GM12891 (cell line): Measurements from ENCODE around the gene GID4.

Source experiments
- DNase-seq: peaks from one replicate; pipeline ENCODE4 v3.0.0; 2011; ENCODE audit warnings: low spot score; ENCODE audit not compliant: insufficient read length
- FAIRE-seq: peaks from 2 replicates; lab custom pipeline; 2011; peaks lifted over from hg19 to GRCh38; lab: Jason Lieb, UNC
- PAX5 ChIP-seq: IDR thresholded peaks from 2 replicates; pipeline ENCODE4 v1.6.1; 2011; ENCODE audit warnings: low read length, moderate library complexity, mild to moderate bottlenecking; ENCODE audit not compliant: insufficient read depth, severe bottlenecking
- POLR2A ChIP-seq: IDR thresholded peaks from 2 replicates; pipeline ENCODE4 v1.6.1; 2011; ENCODE audit warnings: low read depth, low read length, control low read depth
- POLR2AphosphoS5 ChIP-seq: IDR thresholded peaks from 2 replicates; pipeline ENCODE4 v1.6.1; 2011; ENCODE audit warnings: low read depth, low read length, control low read depth
- POU2F2 ChIP-seq: IDR thresholded peaks from 2 replicates; pipeline ENCODE4 v1.6.1; 2011; ENCODE audit warnings: low read depth, mild to moderate bottlenecking, control low read depth, low read length, moderate library complexity
- SPI1 ChIP-seq: IDR thresholded peaks from 2 replicates; pipeline ENCODE4 v1.6.1; 2011; ENCODE audit warnings: low read depth, low read length, control low read depth
- TAF1 ChIP-seq: IDR thresholded peaks from 2 replicates; pipeline ENCODE4 v1.6.1; 2011; ENCODE audit warnings: low read depth, low read length, control low read depth

The GID4 gene

GRCh38 chr17:18065546-18065945 lies 26.3 kb downstream of the GID4 start:
- FAIRE-seq (no peak), DNase-seq (no peak)
- TF ChIP-seq SPI1, result no peak
- no peak for TF ChIP-seq PAX5
- TF ChIP-seq POLR2A, result no peak
- TF ChIP-seq POU2F2, result no peak
- TF ChIP-seq POLR2AphosphoS5, result no peak
- no peak for TF ChIP-seq TAF1

- DNase-seq (no peak), FAIRE-seq (no peak)
Measured at GRCh38 chr17:18066866-18067265, 27.7 kb downstream of the GID4 start.

GRCh38 chr17:18069101-18069500 lies 29.9 kb downstream of the GID4 start:
- TF ChIP-seq POLR2A (no peak), PAX5 (no peak), POU2F2 (no peak), POLR2AphosphoS5 (no peak), TAF1 (no peak), SPI1 (no peak)
- DNase-seq (no peak), FAIRE-seq (no peak)

More at GRCh38 chr17:18066866-18067265, 27.7 kb downstream of the GID4 start:
- TF ChIP-seq SPI1 (no peak), TAF1 (no peak), POLR2AphosphoS5 (no peak), POLR2A (no peak)

GRCh38 chr17:18070861-18071340 lies 31.7 kb downstream of the GID4 start:
- no peak for DNase-seq
- TF ChIP-seq POLR2AphosphoS5 (no peak), POU2F2 (no peak), POLR2A (no peak), SPI1 (0 out of 2 replicates have a peak, but pooled peaks have one; percentile 17), TAF1 (no peak)
- FAIRE-seq, result no peak

- no peak for DNase-seq
- FAIRE-seq, result no peak
- TF ChIP-seq POU2F2 (no peak), SPI1 (no peak), TAF1 (no peak), PAX5 (no peak), POLR2A (no peak), POLR2AphosphoS5 (no peak)
Measured at GRCh38 chr17:18071751-18072150, 32.5 kb downstream of the GID4 start.

GRCh38 chr17:18074566-18075272 lies 35.5 kb downstream of the GID4 start:
- DNase-seq (no peak), FAIRE-seq (no peak)
- TF ChIP-seq PAX5 (no peak), TAF1 (no peak), POLR2A (no peak), POU2F2 (no peak), POLR2AphosphoS5 (no peak), SPI1 (no peak)

GRCh38 chr17:18076936-18077335 lies 37.7 kb downstream of the GID4 start:
- FAIRE-seq (no peak), DNase-seq (no peak)
- TF ChIP-seq TAF1 (no peak), PAX5 (no peak), SPI1 (no peak), POLR2AphosphoS5 (no peak)

- DNase-seq (no peak), FAIRE-seq (no peak)
- TF ChIP-seq POLR2AphosphoS5, result no peak
- no peak for TF ChIP-seq PAX5
- no peak for TF ChIP-seq POLR2A
- TF ChIP-seq POU2F2, result no peak
- no peak for TF ChIP-seq SPI1
- TF ChIP-seq TAF1, result no peak
Measured at GRCh38 chr17:18079543-18079942, 40.3 kb downstream of the GID4 start.

GRCh38 chr17:18084256-18084655 lies 45.0 kb downstream of the GID4 start:
- no peak for TF ChIP-seq SPI1
- TF ChIP-seq TAF1, result no peak
- no peak for TF ChIP-seq POLR2A
- TF ChIP-seq POLR2AphosphoS5, result no peak
- TF ChIP-seq PAX5, result no peak
- TF ChIP-seq POU2F2, result no peak
- no peak for DNase-seq
- FAIRE-seq, result no peak
